Measurements from ENCODE around the gene LPCAT4.
"Not testable (repeated sequence)": the region's sequence is repeated elsewhere in the genome, so short reads cannot be mapped to it uniquely, and the experiment has no call there.

DNA sequence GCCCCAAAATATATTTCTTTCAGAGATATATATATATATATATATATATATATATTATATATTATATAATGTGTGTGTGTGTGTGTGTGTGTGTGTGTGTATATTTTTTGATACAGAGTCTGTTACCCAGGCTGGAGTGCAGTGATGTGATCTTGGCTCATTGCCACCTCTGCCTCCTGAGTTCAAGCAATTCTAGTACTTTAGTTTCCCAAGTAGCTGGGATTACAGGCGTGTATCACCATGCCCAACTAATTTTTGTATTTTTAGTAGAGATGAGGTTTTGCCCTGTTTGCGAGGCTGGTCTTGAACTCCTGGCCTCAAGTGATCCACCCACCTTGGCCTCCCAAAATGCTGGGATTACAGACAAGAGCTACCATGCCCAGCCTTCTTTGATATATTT lies 8.5 kb upstream of the LPCAT4 start:
- not testable (repeated sequence) for TF ChIP-seq EZH2 (IDR thresholded peaks at IDR 0.05); POLR2AphosphoS5 (IDR thresholded peaks at IDR 0.05; ENCODE audit: borderline replicate concordance, low read depth, low read length); FOXP2 (optimal IDR thresholded peaks at IDR 0.05; ENCODE audit: control extremely low read depth, extremely low read length, insufficient read depth)
